ENCODE measurements around the gene TCF7L1.

GRCh38 chr2:85087541-85087940, 45.7 kb upstream of the TCF7L1 start:
- TF ChIP-seq CTCF (IDR thresholded peaks at IDR 0.05; ENCODE audit: extremely low read depth in 1 of 2, insufficient read depth in 1 of 2, low read depth in 1 of 2, low read length in 2 of 2) (no peak), MAX (IDR thresholded peaks at IDR 0.05; ENCODE audit: insufficient read depth, insufficient read length) (no peak), POLR2A (IDR thresholded peaks at IDR 0.05; ENCODE audit: low read depth, low read length) (no peak), POLR2AphosphoS5 (IDR thresholded peaks at IDR 0.05; ENCODE audit: insufficient read depth, low read depth, low read length) (no peak), MYC (IDR thresholded peaks at IDR 0.05; ENCODE audit: low read depth, low read length) (no peak), EZH2 (IDR thresholded peaks at IDR 0.05; ENCODE audit: borderline replicate concordance, low read depth, low read length, severe bottlenecking) (no peak)

Measured in endothelial cell of umbilical vein (primary cell).